ACC112 (cell line): ENCODE results near the gene NT5C3B.
"Not testable (repeated sequence)": the region's sequence is repeated elsewhere in the genome, so short reads cannot be mapped to it uniquely, and the experiment has no call there.

Experiments used
- H2AFZ ChIP-seq: fragments of 200-600 bp; sonication (generic); one replicate; pipeline ENCODE4 v1.6.0; 2017; ENCODE audit warnings: antibody characterized with exemption, low read length; ENCODE audit not compliant: unreplicated experiment
- H3K27ac ChIP-seq: fragments of 200-600 bp; sonication (generic); 2 replicates; pipeline ENCODE4 v1.5.1; 2014; ENCODE audit warnings: low read depth, mild to moderate bottlenecking, antibody characterized with exemption, low read length, moderate library complexity
- H3K27me3 ChIP-seq: fragments of 200-600 bp; sonication (generic); 2 replicates; pipeline ENCODE4 v1.6.1; 2014; ENCODE audit warnings: mild to moderate bottlenecking, antibody characterized with exemption, low read length, moderate library complexity, mixed read lengths; ENCODE audit not compliant: insufficient read depth
- H3K36me3 ChIP-seq: fragments of 200-600 bp; sonication (generic); 2 replicates; pipeline ENCODE4 v1.6.1; 2016; ENCODE audit warnings: mild to moderate bottlenecking, antibody characterized with exemption, low read length, moderate library complexity, mixed read lengths; ENCODE audit not compliant: insufficient read depth
- H3K4me1 ChIP-seq: fragments of 200-600 bp; sonication (generic); one replicate; pipeline ENCODE4 v1.6.1; 2016; ENCODE audit warnings: low read length, mixed read lengths; ENCODE audit not compliant: insufficient read depth, unreplicated experiment, control insufficient read depth
- H3K4me3 ChIP-seq: fragments of 200-600 bp; sonication (generic); 2 replicates; pipeline ENCODE4 v1.5.1; 2014; ENCODE audit warnings: mild to moderate bottlenecking, low read depth, low read length
- H3K79me2 ChIP-seq: fragments of 200-600 bp; sonication (generic); one replicate; pipeline ENCODE4 v1.6.0; 2016; ENCODE audit warnings: low read length; ENCODE audit not compliant: control insufficient read depth, unreplicated experiment, insufficient read depth

Gene NT5C3B

GRCh38 chr17:41839448-41839847 is 3.4 kb upstream of the NT5C3B start:
- H3K4me3 ChIP-seq, H2AFZ ChIP-seq, H3K27me3 ChIP-seq, H3K27ac ChIP-seq, H3K36me3 ChIP-seq, H3K4me1 ChIP-seq, H3K79me2 ChIP-seq: not testable (repeated sequence)

- no peak within 1 kb of the TSS for H3K27ac ChIP-seq
- no peak within 1 kb of the TSS; the same call in 1 of the 2 replicates for H3K4me3 ChIP-seq
- H3K36me3 ChIP-seq, result no peaks in the 10 kb centered on the region
- no peaks in the 10 kb centered on the region for H3K27me3 ChIP-seq
- no peak within 1 kb of the TSS for H2AFZ ChIP-seq
- no peaks in the 10 kb centered on the region for H3K79me2 ChIP-seq
- no peaks in the 10 kb centered on the region for H3K4me1 ChIP-seq
Measured at GRCh38 chr17:41837761-41838538, 1.9 kb upstream of the NT5C3B start, which contains the start of gene KLHL10. Gene KLHL10 (plus strand): TSS chr17:41837825. CDS start chr17:41837933, 108 bp downstream.

- no peak overlapping the region for H3K27ac ChIP-seq
- no peaks in the 10 kb centered on the region for H3K36me3 ChIP-seq
- peak overlapping the region; percentile 68 for H2AFZ ChIP-seq
- H3K4me1 ChIP-seq, result no peaks in the 10 kb centered on the region
- no peaks in the 10 kb centered on the region for H3K27me3 ChIP-seq
- no peaks in the 10 kb centered on the region for H3K79me2 ChIP-seq
- H3K4me3 ChIP-seq, result peak overlapping the region; percentile 91
Measured at GRCh38 chr17:41836550-41837196, 641 bp upstream of the NT5C3B start.

GRCh38 chr17:41835214-41835799 is 725 bp downstream of the NT5C3B start:
- Histone ChIP-seq H3K36me3 (no peaks in the 10 kb centered on the region), H3K27ac (no peak overlapping the region), H3K4me1 (no peaks in the 10 kb centered on the region), H3K4me3 (peak overlapping the region; percentile 91), H3K27me3 (no peaks in the 10 kb centered on the region), H3K79me2 (no peaks in the 10 kb centered on the region), H2AFZ (peak overlapping the region; percentile 85)

- not testable (repeated sequence) for H3K27me3 ChIP-seq
Measured at GRCh38 chr17:41829961-41830360, 6.1 kb downstream of the NT5C3B start.

GRCh38 chr17:41825175-41825845 is 10.7 kb downstream of the NT5C3B start:
- Histone ChIP-seq H3K4me1 (no peaks in the 10 kb centered on the region), H3K27ac (no peak overlapping the region), H3K36me3 (0 out of 2 replicates have a peak, but pooled peaks cover 4% of the 10 kb centered on the region), H3K27me3 (no peaks in the 10 kb centered on the region), H3K79me2 (no peaks in the 10 kb centered on the region), H3K4me3 (no peak overlapping the region), H2AFZ (no peak overlapping the region)

More at GRCh38 chr17:41829961-41830360, 6.1 kb downstream of the NT5C3B start:
- not testable (repeated sequence) for H3K79me2 ChIP-seq, H3K4me3 ChIP-seq, H2AFZ ChIP-seq, H3K36me3 ChIP-seq, H3K4me1 ChIP-seq, H3K27ac ChIP-seq

GRCh38 chr17:41824086-41824485 is 11.9 kb downstream of the NT5C3B start:
- Histone ChIP-seq H3K27ac (no peak overlapping the region), H3K4me3 (no peak overlapping the region), H3K27me3 (no peaks in the 10 kb centered on the region), H2AFZ (no peak overlapping the region), H3K79me2 (no peaks in the 10 kb centered on the region), H3K4me1 (no peaks in the 10 kb centered on the region), H3K36me3 (no peaks in the 10 kb centered on the region; the same call in 1 of the 2 replicates)

- Histone ChIP-seq H3K27me3 (no peaks in the 10 kb centered on the region), H3K27ac (no peak overlapping the region), H3K4me3 (no peak overlapping the region), H2AFZ (no peak overlapping the region), H3K4me1 (no peaks in the 10 kb centered on the region), H3K36me3 (no peaks in the 10 kb centered on the region; the same call in 1 of the 2 replicates), H3K79me2 (no peaks in the 10 kb centered on the region)
Measured at GRCh38 chr17:41823580-41823979, 12.5 kb downstream of the NT5C3B start.

- Histone ChIP-seq H3K4me1 (no peaks in the 10 kb centered on the region), H3K4me3 (no peak overlapping the region), H3K79me2 (peaks cover under 1% of the 10 kb centered on the region), H2AFZ (no peak overlapping the region), H3K36me3 (peaks cover under 1% of the 10 kb centered on the region; the same call in 1 of the 2 replicates), H3K27ac (no peak overlapping the region), H3K27me3 (no peaks in the 10 kb centered on the region)
Measured at GRCh38 chr17:41823141-41823524, 12.9 kb downstream of the NT5C3B start.
